Naive B cell (primary cell): ENCODE data around the gene MCM6. TPM values are rescaled to one million over a fixed set of nuclear protein-coding genes. Genes with fewer than 3 reads are reported as not detected.
A peak's percentile ranks its signal among the peaks of the same experiment; 100 is the strongest.

Experiments used
- ATAC-seq, 2 donors: fragments of 150-1000 bp; cut with Tn5 transposase; 2 replicates each; pipeline ENCODE4 v1.10.0; 2021; ENCODE audit warnings: low read depth in 2 of 2, mild to moderate bottlenecking in 2 of 2, moderate library complexity in 2 of 2
- DNase-seq: peaks from one replicate; pipeline ENCODE4 v3.0.0; 2022
- H3K27ac Mint-ChIP-seq, 6 donors: one replicate each; pipeline ENCODE4 v1.8.0; 2020 to 2022; ENCODE audit warnings: mild to moderate bottlenecking in 6 of 6, mixed read lengths in 6 of 6, moderate library complexity in 5 of 6, inconsistent platforms in 2 of 6
- H3K27me3 Mint-ChIP-seq, 3 donors: one replicate each; pipeline ENCODE4 v1.8.0; 2021 to 2022; ENCODE audit warnings: mixed read lengths in 3 of 3, mild to moderate bottlenecking in 1 of 3
- H3K36me3 Mint-ChIP-seq, 2 donors: one replicate each; pipeline ENCODE4 v1.8.0; 2020 to 2022; ENCODE audit warnings: mixed read lengths in 2 of 2, inconsistent platforms in 1 of 2, mild to moderate bottlenecking in 1 of 2
- H3K4me1 Mint-ChIP-seq, 3 donors: one replicate each; pipeline ENCODE4 v1.8.0; 2020 to 2022; ENCODE audit warnings: mixed read lengths in 3 of 3, inconsistent platforms in 1 of 3, mild to moderate bottlenecking in 1 of 3, moderate library complexity in 1 of 3
- H3K4me3 Mint-ChIP-seq, 8 donors: one replicate each; pipeline ENCODE4 v1.8.0; 2020 to 2022; ENCODE audit warnings: mild to moderate bottlenecking in 8 of 8, mixed read lengths in 8 of 8, moderate library complexity in 8 of 8, inconsistent platforms in 2 of 8
- H3K9me3 Mint-ChIP-seq, 7 donors: one replicate each; pipeline ENCODE4 v1.8.0; 2020 to 2022; ENCODE audit warnings: mixed read lengths in 7 of 7, mild to moderate bottlenecking in 5 of 7, inconsistent platforms in 2 of 7, moderate library complexity in 1 of 7
- polyA plus RNA-seq, 6 donors: library from polyadenylated mRNA; unstranded; fragments of 300-500 nt; fragmentation: Illumina TruSeq; gene quantifications; one replicate each; pipeline ENCODE4 v1.2.3, GENCODE V29; 2021; ENCODE audit warnings: low read depth in 6 of 6

The MCM6 gene
- polyA plus RNA-seq, 6 donors from 2014 or later = 1.8 to 5.3 (median 2.9) TPM

DNA sequence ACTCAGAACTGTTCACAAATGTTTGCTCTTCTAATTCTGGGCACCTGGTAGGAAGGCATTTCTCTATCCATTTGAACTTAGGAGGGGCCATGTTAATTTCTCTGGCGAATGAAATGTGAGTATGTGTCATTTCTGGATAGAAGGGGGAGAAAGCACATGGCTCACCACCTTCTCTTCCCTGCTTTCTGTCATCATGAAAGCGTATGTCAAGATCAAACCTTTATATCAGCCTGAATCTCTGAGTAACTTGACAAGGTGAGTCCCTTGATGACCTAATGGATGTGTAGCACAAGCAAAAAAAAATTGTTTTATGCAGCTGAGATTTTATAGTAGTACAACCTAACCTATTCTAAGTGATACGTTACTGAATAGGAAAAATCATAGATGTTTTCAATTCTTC, 27.2 kb downstream of the MCM6 start:
- Mint-ChIP-seq H3K27me3 (no peaks in the 10 kb centered on the region), H3K36me3 (peaks cover 9 to 27% of the 10 kb centered on the region in 2 donors)

DNA sequence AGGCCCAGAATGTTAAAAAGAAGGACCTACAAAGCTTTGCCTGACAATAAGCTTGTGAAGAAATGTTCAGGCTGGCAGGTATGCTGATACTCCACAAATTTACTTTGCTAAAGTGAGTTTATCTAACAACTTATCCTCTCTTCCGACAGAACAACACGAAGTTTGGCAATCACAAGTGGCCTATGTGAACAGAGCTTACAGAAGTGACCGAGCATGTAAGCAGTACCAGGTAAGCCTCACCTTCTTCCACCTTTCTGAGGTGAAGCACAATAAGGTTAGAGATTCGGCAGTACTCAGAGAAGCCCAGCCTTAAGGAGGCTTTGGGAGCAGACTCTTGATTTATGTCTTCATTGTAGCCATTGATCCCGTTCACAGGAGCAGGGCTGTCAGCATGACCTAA, 30.2 kb downstream of the MCM6 start:
- Mint-ChIP-seq H3K4me3 (no peak overlapping the region), H3K4me1 (no peaks in the 10 kb centered on the region), H3K36me3 (peaks cover 9 to 32% of the 10 kb centered on the region in 2 donors), H3K27me3 (no peaks in the 10 kb centered on the region), H3K9me3 (no peaks in the 10 kb centered on the region), H3K27ac (no peak overlapping the region)
- ATAC-seq = no peak
- DNase-seq = no peak

More for the DNA sequence above, 27.2 kb downstream of the MCM6 start:
- Mint-ChIP-seq H3K4me3 (no peak overlapping the region), H3K4me1 (no peaks in the 10 kb centered on the region), H3K27ac (no peak overlapping the region), H3K9me3 (no peaks in the 10 kb centered on the region)
- ATAC-seq (no peak), DNase-seq (no peak)

DNA sequence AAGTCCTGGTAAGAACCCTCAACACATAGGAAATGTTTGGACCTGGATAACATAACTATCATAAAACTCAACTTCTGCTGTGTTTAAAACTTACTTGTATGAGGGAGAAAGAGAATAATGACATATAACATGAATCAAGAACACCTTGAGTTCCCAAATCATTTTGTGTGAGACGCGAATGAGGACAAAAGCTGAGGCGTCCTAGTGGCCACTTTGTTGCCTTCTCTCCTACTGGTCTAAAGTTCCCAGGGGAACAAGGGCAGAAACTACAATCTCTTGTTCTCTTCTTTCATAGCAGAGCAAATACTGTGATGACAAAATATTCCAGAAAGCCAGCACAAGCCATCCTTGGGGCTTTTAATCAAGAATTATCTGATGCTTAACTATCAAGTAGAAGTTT, 31.0 kb downstream of the MCM6 start:
- Mint-ChIP-seq H3K36me3 (peaks cover 9 to 31% of the 10 kb centered on the region in 2 donors), H3K27me3 (no peaks in the 10 kb centered on the region), H3K27ac (peak overlapping the region in 1 of 6 donors; percentile 39), H3K4me1 (no peaks in the 10 kb centered on the region), H3K9me3 (no peaks in the 10 kb centered on the region), H3K4me3 (no peak overlapping the region)
- ATAC-seq = no peak
- no peak for DNase-seq

DNA sequence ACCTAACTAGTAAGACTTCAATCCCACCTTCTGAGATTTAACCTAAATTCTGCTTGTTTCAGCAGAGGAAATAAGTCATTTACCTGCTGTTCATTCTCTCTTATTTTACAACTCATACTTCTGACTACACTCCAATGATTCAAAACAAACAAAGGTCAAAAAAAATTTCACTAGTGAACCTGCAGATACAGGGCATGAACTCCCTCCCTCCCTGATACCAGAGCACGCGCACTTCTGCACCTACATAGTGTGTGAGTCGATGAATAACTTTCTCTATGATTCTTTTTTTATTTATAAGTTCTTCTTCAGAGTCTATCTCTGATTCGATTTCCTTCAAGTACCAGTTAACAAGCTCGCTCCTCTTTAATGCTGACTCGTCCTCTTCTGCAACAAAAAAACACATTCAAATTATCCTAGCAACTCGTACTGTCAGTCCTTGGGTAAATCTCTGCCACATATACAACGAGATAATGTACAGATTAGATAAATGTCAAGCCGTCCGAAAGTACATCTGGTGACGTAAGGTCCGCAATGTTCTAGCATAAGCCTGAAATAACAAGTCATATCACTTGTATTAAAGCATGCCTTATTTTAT, 31.8 kb downstream of the MCM6 start:
- Mint-ChIP-seq H3K4me1 (no peaks in the 10 kb centered on the region), H3K4me3 (no peak overlapping the region)

DNA sequence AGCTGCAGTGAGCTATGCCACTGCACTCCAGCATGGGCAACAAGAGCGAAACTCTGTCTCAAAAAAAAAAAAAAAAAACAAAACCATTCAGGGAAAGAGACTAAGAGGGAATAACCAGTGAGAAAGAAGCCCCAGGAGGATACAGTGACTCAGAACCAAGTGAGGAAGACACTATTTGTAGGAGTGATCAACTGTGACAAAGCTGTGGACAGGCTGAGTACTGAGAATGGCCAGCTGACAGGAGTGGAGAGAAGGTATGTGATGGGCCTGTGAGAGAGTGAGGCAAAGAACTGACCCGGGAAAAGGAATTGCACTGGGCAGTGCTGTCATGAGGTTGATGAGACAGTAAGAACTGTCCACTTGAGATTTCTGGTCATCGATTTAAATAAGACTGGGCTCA, 32.6 kb downstream of the MCM6 start:
- no peak overlapping the region for H3K27ac Mint-ChIP-seq
- H3K36me3 Mint-ChIP-seq = peaks cover 9 to 25% of the 10 kb centered on the region in 2 donors
- no peaks in the 10 kb centered on the region for H3K9me3 Mint-ChIP-seq
- H3K4me1 Mint-ChIP-seq = no peaks in the 10 kb centered on the region
- DNase-seq = no peak
- H3K4me3 Mint-ChIP-seq = no peak overlapping the region
- H3K27me3 Mint-ChIP-seq = no peaks in the 10 kb centered on the region
- no peak for ATAC-seq

More for the DNA sequence above, 31.8 kb downstream of the MCM6 start:
- no peak overlapping the region for H3K27ac Mint-ChIP-seq
- peaks cover 9 to 31% of the 10 kb centered on the region in 2 donors for H3K36me3 Mint-ChIP-seq
- ATAC-seq (no peak), DNase-seq (no peak)
- no peaks in the 10 kb centered on the region for H3K9me3 Mint-ChIP-seq
- no peaks in the 10 kb centered on the region for H3K27me3 Mint-ChIP-seq

GRCh38 chr2:135840601-135841000, 35.6 kb downstream of the MCM6 start:
- no peaks in the 10 kb centered on the region for H3K4me1 Mint-ChIP-seq
- H3K27me3 Mint-ChIP-seq = no peaks in the 10 kb centered on the region
- H3K36me3 Mint-ChIP-seq = peaks cover 0 to 19% of the 10 kb centered on the region in 2 donors
- DNase-seq = no peak
- H3K27ac Mint-ChIP-seq = peak overlapping the region in 2 of 6 donors; percentile 11 to 66
- no peak overlapping the region for H3K4me3 Mint-ChIP-seq
- no peaks in the 10 kb centered on the region for H3K9me3 Mint-ChIP-seq
- ATAC-seq = no peak

DNA sequence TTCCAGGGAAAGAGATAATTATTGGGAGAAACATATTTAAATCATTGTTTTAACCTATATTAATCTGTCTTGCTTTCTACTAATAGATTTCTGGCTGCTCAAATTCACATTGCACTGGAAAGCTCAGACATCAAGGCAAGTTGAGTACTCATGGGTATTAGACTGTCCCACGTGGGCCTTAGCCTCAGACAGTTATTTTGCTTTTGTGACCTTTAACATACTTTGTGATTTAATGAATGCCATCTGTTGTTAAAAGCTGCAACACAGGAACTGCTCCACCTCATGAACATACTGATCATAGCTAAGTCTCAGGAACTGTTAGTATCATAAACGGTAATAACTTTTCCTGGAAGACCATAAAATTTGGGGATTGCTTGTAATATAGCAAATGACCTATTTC, 36.5 kb downstream of the MCM6 start:
- no peaks in the 10 kb centered on the region for H3K4me1 Mint-ChIP-seq
- H3K4me3 Mint-ChIP-seq = no peak overlapping the region
- ATAC-seq (no peak), DNase-seq (no peak)
- H3K27ac Mint-ChIP-seq = peak overlapping the region in 1 of 6 donors; percentile 11
- no peaks in the 10 kb centered on the region for H3K27me3 Mint-ChIP-seq
- no peaks in the 10 kb centered on the region for H3K9me3 Mint-ChIP-seq
- peaks cover 0 to 18% of the 10 kb centered on the region in 2 donors for H3K36me3 Mint-ChIP-seq

- H3K4me3 Mint-ChIP-seq = no peak overlapping the region
- DNase-seq (no peak), ATAC-seq (no peak)
- H3K27me3 Mint-ChIP-seq = no peaks in the 10 kb centered on the region
- H3K27ac Mint-ChIP-seq = no peak overlapping the region
- no peaks in the 10 kb centered on the region for H3K4me1 Mint-ChIP-seq
- peaks cover 0 to 6% of the 10 kb centered on the region in 2 donors for H3K36me3 Mint-ChIP-seq
- H3K9me3 Mint-ChIP-seq = no peaks in the 10 kb centered on the region
These were observed 37.7 kb downstream of the MCM6 start for GRCh38 chr2:135838502-135838901.

DNA sequence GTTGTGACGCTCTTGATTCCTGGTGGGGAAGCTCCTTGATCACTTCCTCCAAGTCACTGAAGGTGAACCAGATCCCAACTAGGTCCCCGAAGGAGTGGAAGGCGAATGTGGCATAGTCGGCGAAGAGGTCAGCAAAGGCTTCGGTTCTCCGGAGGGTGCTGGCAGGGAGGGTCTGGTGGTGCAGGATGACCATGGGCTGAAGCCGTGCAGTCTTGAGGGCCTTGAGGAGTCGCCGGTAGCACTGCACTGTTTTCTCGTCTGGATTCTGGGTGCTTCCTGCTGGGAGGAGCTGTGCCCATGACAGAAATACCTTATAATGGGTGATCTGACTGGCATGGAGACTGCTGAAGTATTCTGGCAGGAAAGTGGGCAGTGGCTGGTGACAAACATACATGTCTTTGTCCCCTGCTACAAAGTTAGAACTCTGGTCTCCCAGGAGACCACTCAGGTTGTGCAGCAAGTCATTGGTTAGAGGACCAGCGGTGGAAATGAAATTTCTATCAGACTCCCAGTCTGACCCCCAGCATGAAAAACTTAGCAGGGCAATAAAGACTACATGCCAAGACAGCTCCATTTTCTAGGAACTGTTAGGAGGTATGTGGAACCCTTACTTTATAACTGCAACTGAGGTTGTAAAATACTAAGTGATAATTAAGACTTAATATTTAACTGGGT, 39.5 kb downstream of the MCM6 start, which contains the start of gene LCT:
Gene LCT, minus strand, starts transcription at position 589 of the 675 bp plus-strand sequence. Its CDS starts 15 bp downstream, at position 574.
- H3K27me3 Mint-ChIP-seq = no peaks in the 10 kb centered on the region
- DNase-seq = no peak
- H3K4me3 Mint-ChIP-seq = no peak within 1 kb of the TSS

GRCh38 chr2:135832891-135833290, 43.4 kb downstream of the MCM6 start:
- no peak for ATAC-seq
- no peak for DNase-seq
- no peaks in the 10 kb centered on the region for H3K4me1 Mint-ChIP-seq

More for the DNA sequence above, 39.5 kb downstream of the MCM6 start, which contains the start of gene LCT:
- H3K36me3 Mint-ChIP-seq = no peaks in the 10 kb centered on the region
- H3K4me1 Mint-ChIP-seq = no peaks in the 10 kb centered on the region
- H3K27ac Mint-ChIP-seq = peak within 1 kb of the TSS in 2 of 6 donors; percentile 30 to 58
- ATAC-seq = no peak
- H3K9me3 Mint-ChIP-seq = no peaks in the 10 kb centered on the region

DNA sequence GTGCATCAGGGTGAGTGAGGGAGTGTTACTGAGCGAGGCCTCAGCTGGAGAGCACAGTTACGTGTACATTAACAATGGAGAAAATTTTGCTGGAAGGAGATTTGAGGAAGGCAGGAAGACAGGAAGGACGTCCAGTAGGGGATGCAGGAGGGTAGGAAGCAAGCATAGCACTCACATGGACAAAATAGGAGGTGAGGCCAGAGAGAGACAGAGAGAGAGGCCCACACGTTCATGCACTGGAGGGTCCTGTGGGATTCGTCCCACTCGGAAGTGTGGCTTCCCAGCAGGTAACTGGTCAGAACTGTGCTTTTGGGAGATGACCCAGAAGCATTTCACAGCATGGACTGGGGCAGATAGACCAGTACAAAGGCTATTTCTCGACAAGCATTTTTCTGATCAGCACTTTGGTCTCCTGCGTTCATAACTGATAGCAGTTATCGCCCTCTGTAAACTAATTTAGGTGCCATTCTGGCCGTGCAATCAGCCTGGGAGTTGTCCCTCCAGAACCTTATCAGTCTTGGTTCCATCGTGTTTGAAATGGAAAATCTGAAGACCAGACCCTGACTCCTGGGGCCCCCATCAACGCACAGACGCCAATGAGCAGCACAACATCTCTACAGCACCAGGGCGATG, 44.9 kb downstream of the MCM6 start:
- DNase-seq (no peak), ATAC-seq (no peak)
- Mint-ChIP-seq H3K9me3 (no peaks in the 10 kb centered on the region), H3K4me1 (no peaks in the 10 kb centered on the region), H3K4me3 (no peak overlapping the region), H3K36me3 (no peaks in the 10 kb centered on the region), H3K27me3 (no peaks in the 10 kb centered on the region), H3K27ac (no peak overlapping the region)

More at GRCh38 chr2:135832891-135833290, 43.4 kb downstream of the MCM6 start:
- Mint-ChIP-seq H3K4me3 (no peak overlapping the region), H3K9me3 (no peaks in the 10 kb centered on the region), H3K27me3 (no peaks in the 10 kb centered on the region), H3K27ac (peak overlapping the region in 1 of 6 donors; percentile 54), H3K36me3 (no peaks in the 10 kb centered on the region)

DNA sequence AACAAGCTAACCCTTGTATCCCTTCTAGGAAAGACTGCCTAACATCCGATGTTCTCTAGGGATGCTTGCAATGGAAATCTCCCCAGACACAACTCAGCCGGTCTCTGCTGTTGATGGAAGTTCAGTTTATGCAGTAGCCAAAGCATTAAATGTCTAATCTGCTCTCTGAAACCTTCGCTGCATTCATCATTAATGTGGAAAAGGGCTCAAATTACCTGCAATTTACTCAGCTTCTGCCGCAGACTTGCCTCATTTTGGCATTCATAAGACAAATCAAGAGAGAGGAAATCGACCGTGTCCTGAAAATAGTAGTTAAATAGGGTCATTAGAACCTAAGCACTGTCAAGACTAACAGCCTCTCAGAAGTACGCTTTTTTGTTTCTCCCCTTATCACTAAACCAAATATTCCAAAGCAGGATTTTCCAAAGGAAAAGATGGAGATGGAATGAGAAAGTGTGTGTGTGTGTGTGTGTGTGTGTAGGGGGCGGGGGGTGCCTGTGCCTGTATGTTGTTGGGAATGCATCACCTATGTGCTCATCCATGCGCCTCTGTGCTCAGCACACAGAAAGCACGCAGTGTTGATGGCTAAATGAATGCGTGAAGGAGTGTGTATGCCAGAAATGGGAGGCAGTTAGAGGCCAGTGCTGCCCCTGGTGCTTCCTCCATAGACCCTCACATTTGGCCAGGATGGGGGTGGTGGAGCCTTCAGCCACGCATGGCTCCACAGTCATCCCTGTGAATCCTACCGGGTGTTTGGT, 46.7 kb downstream of the MCM6 start:
- ATAC-seq = no peak
- H3K27me3 Mint-ChIP-seq = no peaks in the 10 kb centered on the region

DNA sequence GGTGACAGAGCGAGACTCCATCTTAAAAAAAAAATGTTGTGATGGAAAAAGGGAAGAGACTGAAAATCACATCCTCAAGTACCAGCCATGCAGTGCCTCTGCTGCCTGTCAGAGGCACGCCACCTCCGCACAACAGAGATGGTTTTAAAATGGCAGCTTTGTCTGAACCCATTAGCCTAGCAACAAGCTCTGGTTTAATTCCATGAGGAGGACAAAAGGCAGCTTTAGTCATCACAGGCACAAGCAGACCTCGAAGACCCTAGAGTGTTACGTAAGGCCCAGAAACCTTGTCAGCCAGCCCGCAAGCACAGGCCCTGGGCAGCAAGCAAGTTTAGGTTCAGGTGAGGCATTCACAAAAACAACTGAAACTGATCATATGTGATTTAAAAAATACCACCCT, 49.7 kb downstream of the MCM6 start:
- H3K27ac Mint-ChIP-seq = peak overlapping the region in 1 of 6 donors; percentile 67
- H3K4me3 Mint-ChIP-seq = no peak overlapping the region
- no peaks in the 10 kb centered on the region for H3K4me1 Mint-ChIP-seq
- ATAC-seq = no peak
- DNase-seq = no peak
- H3K9me3 Mint-ChIP-seq = peaks cover 8 to 22% (median 12%) of the 10 kb centered on the region in 7 donors
- peaks cover 8 to 12% of the 10 kb centered on the region in 2 donors for H3K36me3 Mint-ChIP-seq
- H3K27me3 Mint-ChIP-seq = no peaks in the 10 kb centered on the region

More for the DNA sequence above, 46.7 kb downstream of the MCM6 start:
- no peak overlapping the region for H3K27ac Mint-ChIP-seq
- no peaks in the 10 kb centered on the region for H3K9me3 Mint-ChIP-seq
- no peaks in the 10 kb centered on the region for H3K36me3 Mint-ChIP-seq
- no peak for DNase-seq
- no peaks in the 10 kb centered on the region for H3K4me1 Mint-ChIP-seq
- no peak overlapping the region for H3K4me3 Mint-ChIP-seq
